Vagina (tissue), 2 donors: ENCODE data around the gene CENPX. TPM values are rescaled to one million over a fixed set of nuclear protein-coding genes. Genes with fewer than 3 reads are reported as not detected.

Source experiments
- DNase-seq, 2 donors: peaks; one replicate each; pipeline ENCODE4 v3.0.0-alpha.2; 2017; ENCODE audit errors: extremely low spot score in 2 of 2
- H3K27ac ChIP-seq: fragments of 200-600 bp; sonication (generic); one replicate; pipeline ENCODE4 v1.5.1; 2019
- H3K27me3 ChIP-seq: fragments of 200-600 bp; sonication (generic); one replicate; pipeline ENCODE4 v1.5.1; 2019
- H3K36me3 ChIP-seq, 2 donors: fragments of 200-600 bp; sonication (generic); one replicate each; pipeline ENCODE4 v1.5.1; 2017 to 2019
- H3K4me1 ChIP-seq: fragments of 200-600 bp; sonication (generic); one replicate; pipeline ENCODE4 v1.5.1; 2019
- H3K4me3 ChIP-seq, 2 donors: fragments of 200-600 bp; sonication (generic); 1 replicate in 1 of 2; 2 replicates in 1 of 2; pipeline ENCODE4 v1.5.1; 2016 to 2019
- H3K9me3 ChIP-seq: fragments of 200-600 bp; sonication (generic); one replicate; pipeline ENCODE4 v1.5.1; 2019
- CTCF ChIP-seq, 3 experiments: fragments of 450-650 bp in 2 of 3; fragments of 200-600 bp in 1 of 3; sonication (generic) in 1 of 3; IDR thresholded peaks; one replicate each; pipeline ENCODE4 v1.5.1; 2017 to 2019; ENCODE audit warnings: antibody characterized with exemption in 3 of 3, mild to moderate bottlenecking in 2 of 3, moderate library complexity in 2 of 3
- POLR2A ChIP-seq, 2 donors: fragments of 450-650 bp; IDR thresholded peaks; one replicate each; pipeline ENCODE4 v1.6.1; 2017; ENCODE audit warnings: antibody characterized with exemption in 2 of 2, mild to moderate bottlenecking in 2 of 2, moderate library complexity in 2 of 2
- POLR2AphosphoS5 ChIP-seq, 2 donors: sonication (generic); formaldehyde crosslinking; IDR thresholded peaks; one replicate each; pipeline ENCODE4 v1.9.0; 2017; ENCODE audit warnings: antibody characterized with exemption in 2 of 2, mild to moderate bottlenecking in 2 of 2, low read depth in 1 of 2; ENCODE audit not compliant: insufficient read depth in 1 of 2
- intact Hi-C: fragments of 100-400 bp; cut with DNase I; formaldehyde crosslinking; loops from one replicate; pipeline ENCODE4 v1.15.1; 2023
- total RNA-seq: library from RNA; depleted of rRNA; stranded (reverse); fragments of >200 nt; gene quantifications from one replicate; pipeline ENCODE4 v1.2.3, GENCODE V29; 2016

The CENPX gene
- total RNA-seq, 1 donor from 2014 or later, result 101 TPM

DNA sequence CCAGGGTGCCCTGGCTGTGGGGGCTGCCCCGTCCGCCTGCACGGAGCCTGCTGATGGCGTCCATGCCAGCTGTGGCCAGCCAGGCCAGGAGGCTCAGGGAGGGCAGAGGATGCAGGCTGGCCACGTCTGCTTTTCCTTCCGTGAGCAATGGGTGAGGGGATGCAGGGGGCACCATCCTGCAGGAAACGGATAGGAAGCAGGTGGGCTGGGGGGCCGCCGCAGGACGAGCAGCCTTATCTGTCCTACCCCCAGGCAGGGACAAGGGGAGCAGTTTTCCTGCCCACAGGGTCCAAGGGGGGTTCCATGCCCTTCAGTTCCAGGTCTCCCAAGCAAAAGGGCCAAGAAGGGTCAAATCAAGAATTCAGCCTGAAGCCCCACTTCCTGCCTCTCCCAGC lies 36.2 kb upstream of the CENPX start:
- H3K9me3 ChIP-seq, result no peaks in the 10 kb centered on the region
- TF ChIP-seq POLR2AphosphoS5 (IDR thresholded peaks at IDR 0.05; ENCODE audit: insufficient read depth in 1 of 2, low read depth in 1 of 2), result no peak
- TF ChIP-seq CTCF (IDR thresholded peaks at IDR 0.05), result no peak
- no peak for TF ChIP-seq POLR2A (IDR thresholded peaks at IDR 0.05)
- no peak for DNase-seq
- peaks cover 8% of the 10 kb centered on the region for H3K4me1 ChIP-seq
- intact Hi-C loops, result no loop called here
- no peaks in the 10 kb centered on the region for H3K27me3 ChIP-seq
- peaks cover 0 to 83% of the 10 kb centered on the region in 2 donors for H3K36me3 ChIP-seq
- no peak overlapping the region for H3K27ac ChIP-seq
- H3K4me3 ChIP-seq, result no peak overlapping the region

DNA sequence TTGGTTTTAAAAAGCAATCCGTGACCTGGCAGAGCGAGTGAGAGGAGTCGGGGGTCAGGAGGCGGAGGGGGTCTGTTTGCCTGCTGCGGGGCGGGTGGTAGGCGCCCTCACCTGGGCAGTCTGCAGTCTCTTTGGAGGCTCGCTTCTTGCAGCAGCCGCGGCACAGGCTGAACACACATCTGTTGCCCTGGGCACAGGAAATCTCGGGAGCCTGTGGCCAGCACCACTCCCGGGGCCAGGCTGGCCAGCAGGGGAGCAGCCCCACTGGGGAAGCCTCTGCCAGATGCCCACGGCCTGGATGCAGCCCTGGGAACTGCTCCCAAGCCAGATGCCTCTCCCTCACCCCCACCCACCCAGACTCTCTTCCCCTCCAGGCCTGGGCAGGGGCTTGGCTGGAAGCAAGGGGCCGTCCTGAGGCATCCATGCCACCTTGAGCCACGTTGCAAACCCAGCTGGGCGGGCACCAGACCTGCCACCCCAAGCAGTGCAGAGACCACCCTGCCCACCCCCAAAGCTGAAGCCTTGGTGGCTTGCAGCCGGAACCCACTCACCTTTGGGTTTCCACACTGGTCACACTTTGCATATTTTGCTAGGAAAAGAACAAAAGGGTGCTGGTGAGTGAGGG lies 35.7 kb upstream of the CENPX start:
- Histone ChIP-seq H3K27ac (no peak overlapping the region), H3K27me3 (no peaks in the 10 kb centered on the region), H3K36me3 (peaks cover 0 to 83% of the 10 kb centered on the region in 2 donors), H3K4me1 (peaks cover 8% of the 10 kb centered on the region), H3K9me3 (no peaks in the 10 kb centered on the region), H3K4me3 (no peak overlapping the region)
- no peak for DNase-seq
- intact Hi-C loops, result no loop called here
- TF ChIP-seq POLR2A (IDR thresholded peaks at IDR 0.05) (no peak), CTCF (IDR thresholded peaks at IDR 0.05) (no peak), POLR2AphosphoS5 (IDR thresholded peaks at IDR 0.05; ENCODE audit: insufficient read depth in 1 of 2, low read depth in 1 of 2) (no peak)

- no peak overlapping the region for H3K4me3 ChIP-seq
- no peaks in the 10 kb centered on the region for H3K9me3 ChIP-seq
- H3K27me3 ChIP-seq, result no peaks in the 10 kb centered on the region
- intact Hi-C loops, result no loop called here
- TF ChIP-seq CTCF (IDR thresholded peaks at IDR 0.05) (no peak), POLR2A (IDR thresholded peaks at IDR 0.05) (no peak)
- H3K27ac ChIP-seq, result no peak overlapping the region
- H3K4me1 ChIP-seq, result peaks cover 19% of the 10 kb centered on the region
- no peak for DNase-seq
- peaks cover 0 to 69% of the 10 kb centered on the region in 2 donors for H3K36me3 ChIP-seq
These were observed 34.3 kb upstream of the CENPX start for GRCh38 chr17:82056729-82057621.

GRCh38 chr17:82055965-82056728 lies 33.5 kb upstream of the CENPX start:
- intact Hi-C loops, result no loop called here

More at GRCh38 chr17:82055965-82056728, 33.5 kb upstream of the CENPX start:
- Histone ChIP-seq H3K27ac (no peak overlapping the region), H3K4me3 (no peak overlapping the region), H3K36me3 (peaks cover 0 to 61% of the 10 kb centered on the region in 2 donors), H3K4me1 (peaks cover 20% of the 10 kb centered on the region), H3K9me3 (no peaks in the 10 kb centered on the region), H3K27me3 (no peaks in the 10 kb centered on the region)
- no peak for DNase-seq
- TF ChIP-seq POLR2A (IDR thresholded peaks at IDR 0.05) (no peak), POLR2AphosphoS5 (IDR thresholded peaks at IDR 0.05; ENCODE audit: insufficient read depth in 1 of 2, low read depth in 1 of 2) (no peak), CTCF (IDR thresholded peaks at IDR 0.05) (no peak)
